Activated CD4-positive, alpha-beta T cell treated with anti-CD3 and anti-CD28 coated beads, Interleukin-2, Interleukin-4, amounts not matched to agents 100 ng/mL and 50 ng/mL, durations not matched to agents 16 hours and 8 hours (primary cell): ENCODE results near the gene SHCBP1L.

Experiments used
- DNase-seq: peaks from one replicate; pipeline ENCODE4 v3.0.0-alpha.2; 2020; ENCODE audit warnings: low spot score

SHCBP1L gene

GRCh38 chr1:182952677-182953444, at the start of gene SHCBP1L:
SHCBP1L (minus strand) TSS chr1:182953166; CDS start chr1:182953133, 33 bp downstream.
- DNase-seq: no peak

DNA sequence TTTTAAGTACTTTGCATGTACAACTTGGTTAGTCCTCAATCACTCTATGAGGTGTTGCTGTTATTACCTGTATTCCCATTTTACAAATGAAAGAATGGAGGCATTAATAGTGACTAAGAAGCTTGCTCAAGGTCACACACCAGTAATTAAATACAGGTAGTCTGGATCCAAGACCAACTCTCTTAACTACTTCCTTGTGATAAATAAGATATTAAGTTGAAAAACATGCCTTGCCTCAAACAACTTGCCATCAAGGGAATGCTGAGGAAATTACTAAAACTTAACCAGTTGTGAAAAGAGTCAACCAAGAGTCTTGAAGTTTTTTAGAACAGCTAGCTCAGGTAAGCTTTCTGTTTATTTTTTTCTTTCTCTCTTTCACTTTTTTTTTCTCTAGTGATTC, 49.3 kb upstream of the SHCBP1L start:
- no peak for DNase-seq

GRCh38 chr1:183000167-183000962, 47.4 kb upstream of the SHCBP1L start:
- no peak for DNase-seq

- no peak for DNase-seq
These were observed 45.5 kb upstream of the SHCBP1L start for GRCh38 chr1:182998482-182998881.

GRCh38 chr1:182996816-182997215, 43.9 kb upstream of the SHCBP1L start:
- no peak for DNase-seq

DNA sequence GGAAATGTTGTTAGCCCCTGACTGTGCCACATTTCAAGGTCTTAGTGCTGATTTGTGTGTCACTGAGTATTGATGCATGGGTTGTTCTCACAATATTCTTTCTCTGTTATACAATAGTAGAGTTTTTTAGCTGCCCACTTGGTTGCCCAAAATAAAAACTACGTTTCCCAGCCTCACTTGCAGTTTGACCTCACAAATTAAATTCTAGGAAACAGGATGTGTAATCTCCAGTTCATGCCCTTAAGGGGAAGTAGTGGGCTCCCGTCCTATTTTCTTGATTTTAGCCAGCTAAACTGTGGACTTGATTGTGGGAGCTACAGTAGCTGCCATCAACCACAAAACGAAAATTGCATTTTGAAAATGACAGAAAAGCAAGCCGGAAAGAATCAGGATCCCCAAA, 42.9 kb upstream of the SHCBP1L start:
- DNase-seq: no peak

DNA sequence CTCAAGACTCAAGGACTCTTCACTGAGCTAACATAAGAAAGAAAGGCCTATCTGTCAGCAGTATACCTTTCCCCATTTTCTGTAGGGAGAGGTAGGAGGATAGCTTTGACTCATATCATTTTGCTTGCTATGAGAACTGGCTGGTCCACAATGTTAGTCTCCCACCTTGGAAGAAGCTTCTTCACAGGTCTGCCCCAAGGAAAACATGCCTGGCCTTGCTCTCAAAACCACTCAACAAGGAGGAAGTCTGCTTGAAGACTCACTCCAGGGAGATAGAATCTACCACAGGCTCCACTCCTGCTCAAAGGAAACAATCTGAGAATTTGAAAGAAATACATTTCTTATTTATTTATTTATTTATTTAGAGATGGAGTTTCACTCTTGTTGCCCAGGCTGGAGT, 40.8 kb upstream of the SHCBP1L start:
- DNase-seq: no peak

GRCh38 chr1:182990413-182991144, 37.6 kb upstream of the SHCBP1L start:
- DNase-seq: no peak

- DNase-seq: no peak
These were observed 32.9 kb upstream of the SHCBP1L start for GRCh38 chr1:182985876-182986275.

- DNase-seq: no peak
These were observed 31.7 kb upstream of the SHCBP1L start for GRCh38 chr1:182984621-182985020.

- DNase-seq: no peak
These were observed 31.2 kb upstream of the SHCBP1L start for GRCh38 chr1:182984138-182984537.

DNA sequence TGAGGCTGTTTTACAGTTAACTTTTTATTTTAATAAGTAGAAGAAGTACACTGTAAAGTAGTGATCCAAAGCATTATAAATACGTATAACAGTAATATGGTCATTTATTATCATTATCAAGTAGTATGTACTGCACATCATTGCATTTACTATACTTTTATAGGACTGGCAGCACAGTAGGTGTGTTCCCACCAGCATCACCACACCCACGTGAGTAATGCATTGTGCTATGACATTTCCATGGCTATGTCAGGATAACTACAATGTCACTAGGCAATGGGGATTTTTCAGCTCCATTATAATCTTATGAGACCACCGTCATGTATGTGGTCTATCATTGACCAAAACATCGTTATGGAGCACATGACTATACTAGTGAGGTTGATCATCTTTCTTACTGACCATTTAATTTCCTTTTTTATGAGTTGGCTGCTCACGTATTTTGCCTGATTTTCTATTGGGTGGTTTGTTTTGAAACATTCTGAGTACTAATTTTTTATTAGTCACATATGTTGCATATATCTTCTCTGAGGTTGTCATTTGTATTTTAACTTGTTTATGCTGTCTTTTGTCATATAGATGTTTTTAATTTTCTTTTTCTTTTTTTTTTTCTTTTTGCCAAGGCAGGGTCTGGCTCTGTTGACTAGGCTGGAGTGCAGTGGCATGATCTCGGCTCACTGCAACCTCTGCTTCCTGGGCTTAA, 25.3 kb upstream of the SHCBP1L start:
- no peak for DNase-seq

- no peak for DNase-seq
These were observed 24.5 kb upstream of the SHCBP1L start for GRCh38 chr1:182977480-182977879.

GRCh38 chr1:182974506-182975191, 21.7 kb upstream of the SHCBP1L start:
- no peak for DNase-seq

DNA sequence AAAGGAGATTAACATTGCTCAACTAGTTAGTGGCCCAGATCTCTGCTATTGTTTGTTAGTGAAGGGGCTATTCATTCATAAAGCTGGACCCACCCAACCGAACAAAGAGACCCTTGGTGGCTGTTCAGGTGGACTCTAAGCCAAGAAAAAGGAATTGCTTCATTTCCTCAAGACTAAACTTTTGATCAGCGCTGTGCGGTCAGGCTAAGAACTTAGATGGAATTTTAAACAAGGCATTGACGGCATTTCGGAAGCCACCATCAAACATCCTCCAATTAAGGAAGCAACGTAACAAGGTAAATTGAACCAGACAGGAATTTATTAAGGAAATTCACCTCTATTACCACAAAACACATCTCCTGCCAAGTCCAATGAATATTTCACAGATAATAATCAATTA, 19.9 kb upstream of the SHCBP1L start:
- no peak for DNase-seq

GRCh38 chr1:182972231-182972630, 19.3 kb upstream of the SHCBP1L start:
- DNase-seq: no peak

- DNase-seq: no peak
These were observed 18.3 kb upstream of the SHCBP1L start for GRCh38 chr1:182971219-182971618.

DNA sequence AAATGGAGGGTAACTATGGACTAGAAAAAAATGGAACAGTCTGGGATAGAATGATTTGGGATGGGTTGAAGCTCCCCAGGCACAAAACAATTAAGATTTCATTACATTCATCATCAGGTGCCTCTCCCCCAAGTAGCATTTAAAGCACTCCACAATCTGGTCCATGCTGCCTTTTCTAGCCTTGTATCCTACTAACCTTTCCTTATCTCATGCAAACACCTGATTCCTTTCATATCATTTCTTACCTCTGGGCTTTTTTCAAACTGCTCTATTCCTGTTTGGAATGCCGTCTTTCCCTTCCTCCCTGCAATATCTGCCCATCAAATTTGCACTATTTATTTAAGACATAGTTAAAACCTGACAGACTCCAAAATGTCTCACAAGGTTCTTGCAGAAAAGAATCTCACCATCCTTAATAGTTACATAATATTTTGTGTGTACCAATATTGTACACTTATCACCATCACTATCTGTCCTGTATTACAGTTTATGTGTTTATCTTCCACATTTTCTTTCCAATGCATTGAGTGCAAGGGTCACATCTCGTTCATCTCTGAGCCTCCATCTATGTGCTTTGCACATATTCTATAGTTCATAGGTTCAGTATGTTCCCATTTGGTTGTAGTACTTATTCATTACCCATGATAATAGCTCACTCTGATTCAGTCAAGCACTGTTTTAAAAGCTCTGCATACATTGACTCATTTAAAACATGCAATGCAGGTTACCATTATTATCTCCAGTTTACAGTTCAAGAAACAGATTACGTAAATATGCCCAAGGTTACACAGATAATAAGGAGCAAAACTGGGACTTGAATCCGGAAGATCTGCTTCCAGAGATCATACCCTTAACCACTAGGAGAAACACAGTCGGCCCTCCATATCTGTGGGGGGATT, 16.1 kb upstream of the SHCBP1L start:
- no peak for DNase-seq

GRCh38 chr1:182968151-182968741, 15.3 kb upstream of the SHCBP1L start:
- DNase-seq: no peak

GRCh38 chr1:182965861-182966260, 12.9 kb upstream of the SHCBP1L start:
- no peak for DNase-seq
